HUES64 (cell line): ENCODE measurements around the gene LRRN3. TPM values are rescaled to one million over a fixed set of nuclear protein-coding genes. Genes with fewer than 3 reads are reported as not detected.

Source experiments
- H3K27ac ChIP-seq: 2 replicates; pipeline ENCODE4 v1.7.0; 2013; ENCODE audit warnings: low read depth, low read length, inconsistent platforms
- H3K27me3 ChIP-seq: 2 replicates; pipeline ENCODE4 v1.6.1; 2013; ENCODE audit warnings: mild to moderate bottlenecking, low read length; ENCODE audit not compliant: insufficient read depth
- H3K36me3 ChIP-seq: 2 replicates; pipeline ENCODE4 v1.6.1; 2013; ENCODE audit warnings: mild to moderate bottlenecking, low read length; ENCODE audit not compliant: insufficient read depth
- H3K4me1 ChIP-seq: 2 replicates; pipeline ENCODE4 v1.6.1; 2013; ENCODE audit warnings: mild to moderate bottlenecking, low read length, moderate library complexity; ENCODE audit not compliant: insufficient read depth
- H3K4me3 ChIP-seq: 2 replicates; pipeline ENCODE4 v1.5.1; 2013; ENCODE audit warnings: mild to moderate bottlenecking, low read length, moderate library complexity
- H3K9ac ChIP-seq: 2 replicates; pipeline ENCODE4 v1.6.1; 2013; ENCODE audit warnings: mild to moderate bottlenecking, low read depth, low read length
- H3K9me3 ChIP-seq: 2 replicates; pipeline ENCODE4 v1.6.1; 2013; ENCODE audit warnings: low read depth, low read length; ENCODE audit not compliant: insufficient read depth
- WGBS: fragments of 150-250, 120-280 bp; methylation state at CpG from one replicate; pipeline ENCODE4 v1.1.7; 2013; ENCODE audit warnings: missing lambda C conversion rate; 5-methylcytosine and 5-hydroxymethylcytosine counted together
- polyA plus RNA-seq, 2 experiments: library from polyadenylated mRNA; stranded (reverse); fragments of 50-300 nt; gene quantifications; one replicate each; pipeline ENCODE4 v1.2.3, GENCODE V29; 2013

LRRN3 gene
- polyA plus RNA-seq (2013, experiment 1 of 2), result 7.3 TPM
- 9.2 TPM for polyA plus RNA-seq (2013, experiment 2 of 2)

- no peaks in the 10 kb centered on the region for H3K36me3 ChIP-seq
- 61% methylated on average over 6 of the region's 6 CpGs for WGBS
- H3K27me3 ChIP-seq, result no peaks in the 10 kb centered on the region
- H3K27ac ChIP-seq, result peak within 1 kb of the TSS; percentile 50; the same call in 1 of the 2 replicates
- no peaks in the 10 kb centered on the region for H3K9me3 ChIP-seq
- H3K4me3 ChIP-seq, result peak within 1 kb of the TSS; percentile 48; the same call in 1 of the 2 replicates
- peak within 1 kb of the TSS; percentile 21; the same call in 1 of the 2 replicates for H3K9ac ChIP-seq
- peaks cover 56% of the 10 kb centered on the region for H3K4me1 ChIP-seq
Observed at GRCh38 chr7:111090846-111091245, at the start of gene LRRN3. LRRN3 (plus strand) TSS chr7:111091127; CDS start chr7:111122773, 31,646 bp downstream.

GRCh38 chr7:111041577-111041976, 49.4 kb upstream of the LRRN3 start:
- H3K4me3 ChIP-seq, result no peak overlapping the region
- H3K36me3 ChIP-seq, result no peaks in the 10 kb centered on the region
- H3K27ac ChIP-seq, result no peak overlapping the region
- peaks cover 11% of the 10 kb centered on the region; the same call in 1 of the 2 replicates for H3K4me1 ChIP-seq
- H3K9ac ChIP-seq, result no peak overlapping the region
- no peaks in the 10 kb centered on the region for H3K27me3 ChIP-seq
- WGBS, result 88% methylated on average over 2 of the region's 2 CpGs
- H3K9me3 ChIP-seq, result no peaks in the 10 kb centered on the region

GRCh38 chr7:111042842-111043241, 48.1 kb upstream of the LRRN3 start:
- no peak overlapping the region for H3K4me3 ChIP-seq
- peaks cover 11% of the 10 kb centered on the region; the same call in 1 of the 2 replicates for H3K4me1 ChIP-seq
- 100% methylated on average over 1 of the region's 2 CpGs for WGBS
- no peak overlapping the region for H3K27ac ChIP-seq
- no peaks in the 10 kb centered on the region for H3K9me3 ChIP-seq
- no peaks in the 10 kb centered on the region for H3K36me3 ChIP-seq
- no peaks in the 10 kb centered on the region for H3K27me3 ChIP-seq
- no peak overlapping the region for H3K9ac ChIP-seq

DNA sequence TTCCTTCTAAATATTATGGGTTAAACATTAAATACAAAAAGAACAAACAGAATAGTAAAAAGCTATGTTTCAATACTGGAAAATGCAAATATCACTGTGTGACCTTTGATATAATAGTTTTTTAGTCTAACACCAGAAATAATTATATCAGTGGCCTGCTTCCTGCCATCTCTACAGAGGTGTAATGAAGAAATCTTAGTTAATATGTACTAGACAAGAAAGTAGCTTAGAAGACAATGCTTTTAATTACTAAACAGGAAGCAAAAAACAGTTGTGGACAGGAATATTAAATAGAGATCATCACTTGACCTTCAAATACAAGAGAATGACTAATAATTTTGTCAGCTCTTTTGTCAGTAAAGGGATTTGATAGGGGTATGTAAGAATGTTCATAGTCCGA, 47.4 kb upstream of the LRRN3 start:
- Histone ChIP-seq H3K9me3 (no peaks in the 10 kb centered on the region), H3K4me3 (no peak overlapping the region), H3K36me3 (no peaks in the 10 kb centered on the region), H3K9ac (no peak overlapping the region), H3K27me3 (no peaks in the 10 kb centered on the region), H3K4me1 (peaks cover 11% of the 10 kb centered on the region; the same call in 1 of the 2 replicates), H3K27ac (no peak overlapping the region)
- WGBS, result 100% methylated on average over 1 of the region's 1 CpG

- Histone ChIP-seq H3K9ac (no peak overlapping the region), H3K27me3 (no peaks in the 10 kb centered on the region), H3K36me3 (no peaks in the 10 kb centered on the region), H3K4me3 (no peak overlapping the region), H3K27ac (no peak overlapping the region), H3K4me1 (peaks cover 18% of the 10 kb centered on the region), H3K9me3 (no peaks in the 10 kb centered on the region)
Observed at GRCh38 chr7:111045449-111045848, 45.5 kb upstream of the LRRN3 start.

GRCh38 chr7:111047595-111047994, 43.3 kb upstream of the LRRN3 start:
- Histone ChIP-seq H3K27me3 (no peaks in the 10 kb centered on the region), H3K9me3 (no peaks in the 10 kb centered on the region), H3K9ac (no peak overlapping the region), H3K27ac (no peak overlapping the region), H3K4me1 (peaks cover 30% of the 10 kb centered on the region), H3K4me3 (no peak overlapping the region), H3K36me3 (no peaks in the 10 kb centered on the region)
- 93% methylated on average over 4 of the region's 4 CpGs for WGBS

- Histone ChIP-seq H3K4me3 (no peak overlapping the region), H3K9me3 (no peaks in the 10 kb centered on the region), H3K9ac (no peak overlapping the region), H3K4me1 (peaks cover 33% of the 10 kb centered on the region), H3K27me3 (no peaks in the 10 kb centered on the region), H3K36me3 (no peaks in the 10 kb centered on the region), H3K27ac (peak overlapping the region; percentile 75)
- 75% methylated on average over 4 of the region's 7 CpGs for WGBS
Observed at GRCh38 chr7:111049971-111050680, 40.8 kb upstream of the LRRN3 start.

DNA sequence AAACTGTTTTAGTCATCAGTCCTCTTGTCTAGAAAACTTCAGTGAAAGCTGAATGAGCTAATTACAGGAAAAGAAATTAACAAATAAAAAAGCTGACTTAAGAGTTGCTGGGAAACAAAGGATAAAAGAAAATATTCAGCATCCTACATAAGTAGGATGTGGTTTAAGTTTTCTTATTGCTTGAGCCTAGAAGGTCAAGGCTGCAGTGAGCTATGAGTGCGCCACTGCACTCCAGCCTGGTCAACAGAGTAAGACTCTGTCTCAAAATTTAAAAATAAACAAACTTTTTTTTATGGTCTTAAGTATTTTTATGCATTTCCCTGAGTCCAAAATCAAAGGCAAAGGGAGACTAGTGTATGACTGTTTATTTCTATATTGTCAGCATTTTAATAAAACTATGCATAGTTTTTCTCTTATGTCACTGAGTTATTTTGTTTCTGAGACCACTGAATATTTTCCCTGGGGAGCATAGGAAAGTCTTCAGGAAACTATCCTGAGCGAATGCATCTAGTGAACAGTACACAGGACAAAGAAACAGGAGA, 40.0 kb upstream of the LRRN3 start:
- no peak overlapping the region for H3K4me3 ChIP-seq
- no peak overlapping the region for H3K9ac ChIP-seq
- no peaks in the 10 kb centered on the region for H3K36me3 ChIP-seq
- WGBS, result 68% methylated on average over 1 of the region's 2 CpGs
- no peaks in the 10 kb centered on the region for H3K9me3 ChIP-seq
- no peaks in the 10 kb centered on the region for H3K27me3 ChIP-seq
- peak overlapping the region; percentile 75 for H3K27ac ChIP-seq
- H3K4me1 ChIP-seq, result peaks cover 29% of the 10 kb centered on the region

DNA sequence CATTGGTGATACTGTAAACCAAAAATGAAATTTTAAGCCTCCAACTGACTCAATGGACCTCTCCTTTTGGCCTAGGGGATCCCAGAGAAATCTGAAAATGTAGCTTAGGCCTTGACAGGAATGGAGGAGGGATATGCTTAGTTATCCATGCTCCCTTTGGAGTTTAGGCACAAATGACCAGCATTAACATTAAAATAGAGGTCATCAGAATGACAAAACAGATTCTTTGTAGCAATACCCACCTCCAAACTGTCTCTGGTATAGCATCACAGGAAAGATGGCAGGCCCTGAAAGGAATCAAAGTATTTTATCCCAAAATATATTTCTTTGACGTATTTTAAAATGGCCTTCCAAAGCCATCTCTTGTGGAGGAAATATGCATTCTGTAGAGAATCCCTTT, 39.1 kb upstream of the LRRN3 start:
- Histone ChIP-seq H3K4me3 (no peak overlapping the region), H3K9ac (no peak overlapping the region), H3K27ac (peak overlapping the region; percentile 75; the same call in 1 of the 2 replicates), H3K4me1 (peaks cover 29% of the 10 kb centered on the region), H3K36me3 (no peaks in the 10 kb centered on the region), H3K27me3 (no peaks in the 10 kb centered on the region), H3K9me3 (no peaks in the 10 kb centered on the region)
- no CpG with 5 or more reads among the region's 1 CpG for WGBS

DNA sequence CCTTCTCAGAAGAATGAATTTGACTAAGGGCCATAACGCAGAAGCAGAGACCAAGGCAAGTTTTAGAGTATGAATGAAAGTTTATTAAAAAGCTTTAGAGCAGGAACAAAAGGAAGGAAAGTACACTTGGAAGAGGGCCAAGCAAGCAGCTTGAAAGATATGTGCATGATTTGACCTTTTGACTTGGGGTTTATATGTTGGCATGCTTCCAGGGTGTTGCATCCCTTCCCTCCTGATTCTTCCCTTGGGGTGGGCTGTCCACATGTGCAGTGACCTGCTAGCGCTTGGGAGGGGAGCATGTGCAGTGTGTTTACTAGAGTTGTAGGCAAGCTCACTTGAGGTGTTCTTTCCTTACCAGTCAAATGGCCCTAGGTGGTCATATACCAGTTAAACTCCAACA, 37.9 kb upstream of the LRRN3 start:
- no peaks in the 10 kb centered on the region for H3K36me3 ChIP-seq
- H3K27ac ChIP-seq, result no peak overlapping the region
- no peaks in the 10 kb centered on the region for H3K9me3 ChIP-seq
- H3K4me1 ChIP-seq, result peaks cover 29% of the 10 kb centered on the region
- WGBS, result 90% methylated on average over 1 of the region's 2 CpGs
- no peak overlapping the region for H3K9ac ChIP-seq
- no peak overlapping the region for H3K4me3 ChIP-seq
- no peaks in the 10 kb centered on the region for H3K27me3 ChIP-seq

GRCh38 chr7:111056371-111056770, 34.6 kb upstream of the LRRN3 start:
- Histone ChIP-seq H3K27me3 (no peaks in the 10 kb centered on the region), H3K4me1 (peaks cover 12% of the 10 kb centered on the region), H3K4me3 (no peak overlapping the region), H3K27ac (no peak overlapping the region), H3K9me3 (no peaks in the 10 kb centered on the region), H3K9ac (no peak overlapping the region), H3K36me3 (no peaks in the 10 kb centered on the region)
- WGBS, result 92% methylated on average over 2 of the region's 2 CpGs
